HG03460 (cell line): ENCODE measurements around the gene ZSCAN21.

ENCODE experiments used
- ATAC-seq: cut with Tn5 transposase; IDR thresholded peaks from one replicate; pipeline ENCODE4 v1.9.1; 2021; ENCODE audit not compliant: unreplicated experiment

Gene ZSCAN21

GRCh38 chr7:100027197-100027596 lies 22.4 kb upstream of the ZSCAN21 start:
- no peak for ATAC-seq

GRCh38 chr7:100029596-100029995 lies 20.0 kb upstream of the ZSCAN21 start:
- ATAC-seq = no peak

GRCh38 chr7:100033526-100033925 lies 16.0 kb upstream of the ZSCAN21 start:
- ATAC-seq = no peak

GRCh38 chr7:100034871-100035510 lies 14.6 kb upstream of the ZSCAN21 start:
- no peak for ATAC-seq

- no peak for ATAC-seq
Observed at GRCh38 chr7:100035876-100036275, 13.7 kb upstream of the ZSCAN21 start.

- ATAC-seq = no peak
Observed at GRCh38 chr7:100038326-100038725, 11.2 kb upstream of the ZSCAN21 start.

GRCh38 chr7:100040575-100040974 lies 9.0 kb upstream of the ZSCAN21 start:
- no peak for ATAC-seq

- ATAC-seq = no peak
Observed at GRCh38 chr7:100044718-100045117, 4.9 kb upstream of the ZSCAN21 start.

- ATAC-seq = no peak
Observed at GRCh38 chr7:100048680-100049079, 894 bp upstream of the ZSCAN21 start.

- ATAC-seq = no peak
Observed at GRCh38 chr7:100051611-100052010, 2.0 kb downstream of the ZSCAN21 start.

GRCh38 chr7:100053215-100053614 lies 3.6 kb downstream of the ZSCAN21 start:
- ATAC-seq = no peak

- no peak for ATAC-seq
Observed at GRCh38 chr7:100057006-100057405, 7.4 kb downstream of the ZSCAN21 start.

GRCh38 chr7:100059251-100059739 lies 9.7 kb downstream of the ZSCAN21 start:
- no peak for ATAC-seq

GRCh38 chr7:100061518-100062193 lies 12.1 kb downstream of the ZSCAN21 start:
- ATAC-seq = no peak

GRCh38 chr7:100063376-100063775 lies 13.8 kb downstream of the ZSCAN21 start:
- ATAC-seq = no peak

GRCh38 chr7:100064162-100064561 lies 14.6 kb downstream of the ZSCAN21 start:
- ATAC-seq = no peak

- ATAC-seq = no peak
Observed at GRCh38 chr7:100065452-100066186, 16.0 kb downstream of the ZSCAN21 start.

GRCh38 chr7:100066953-100067352 lies 17.4 kb downstream of the ZSCAN21 start:
- ATAC-seq = no peak

GRCh38 chr7:100069991-100070390 lies 20.4 kb downstream of the ZSCAN21 start:
- ATAC-seq = no peak

- no peak for ATAC-seq
Observed at GRCh38 chr7:100071018-100071723, 21.6 kb downstream of the ZSCAN21 start.

GRCh38 chr7:100072462-100072861 lies 22.9 kb downstream of the ZSCAN21 start:
- ATAC-seq = no peak
